ENCODE data around the gene GP5. TPM values are rescaled to one million over a fixed set of nuclear protein-coding genes. Genes with fewer than 3 reads are reported as not detected.

Gene GP5
- total RNA-seq, 1 experiment from 2014 or later = not detected

DNA sequence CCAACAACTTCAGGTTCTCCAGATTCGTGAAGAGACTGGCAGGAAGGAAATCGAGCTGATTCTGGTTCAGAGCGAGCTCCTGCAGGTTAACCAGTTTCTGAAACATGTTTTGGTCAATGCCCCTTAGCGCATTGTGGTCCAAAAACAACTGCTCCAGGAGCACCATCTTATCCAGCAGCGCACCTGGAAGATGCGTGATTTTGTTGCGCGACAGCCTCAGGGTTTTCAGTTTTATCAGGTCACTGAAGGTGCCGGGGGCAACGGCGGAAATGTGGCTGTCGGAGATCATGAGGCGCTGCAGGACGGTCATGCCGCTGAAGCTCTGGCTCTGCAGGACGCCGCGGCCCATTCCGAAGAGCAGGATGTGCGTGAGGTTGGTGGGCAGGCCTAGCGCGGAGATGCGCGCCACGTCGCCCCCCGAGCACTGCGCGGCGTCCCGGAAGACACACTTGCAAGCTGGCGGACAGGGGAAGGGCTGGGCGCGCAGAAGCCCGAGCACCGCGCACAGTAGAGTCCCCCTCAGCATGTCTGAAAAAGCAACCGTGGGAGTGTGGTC lies 1.2 kb downstream of the GP5 start:
- TF ChIP-seq, protein P1, sequence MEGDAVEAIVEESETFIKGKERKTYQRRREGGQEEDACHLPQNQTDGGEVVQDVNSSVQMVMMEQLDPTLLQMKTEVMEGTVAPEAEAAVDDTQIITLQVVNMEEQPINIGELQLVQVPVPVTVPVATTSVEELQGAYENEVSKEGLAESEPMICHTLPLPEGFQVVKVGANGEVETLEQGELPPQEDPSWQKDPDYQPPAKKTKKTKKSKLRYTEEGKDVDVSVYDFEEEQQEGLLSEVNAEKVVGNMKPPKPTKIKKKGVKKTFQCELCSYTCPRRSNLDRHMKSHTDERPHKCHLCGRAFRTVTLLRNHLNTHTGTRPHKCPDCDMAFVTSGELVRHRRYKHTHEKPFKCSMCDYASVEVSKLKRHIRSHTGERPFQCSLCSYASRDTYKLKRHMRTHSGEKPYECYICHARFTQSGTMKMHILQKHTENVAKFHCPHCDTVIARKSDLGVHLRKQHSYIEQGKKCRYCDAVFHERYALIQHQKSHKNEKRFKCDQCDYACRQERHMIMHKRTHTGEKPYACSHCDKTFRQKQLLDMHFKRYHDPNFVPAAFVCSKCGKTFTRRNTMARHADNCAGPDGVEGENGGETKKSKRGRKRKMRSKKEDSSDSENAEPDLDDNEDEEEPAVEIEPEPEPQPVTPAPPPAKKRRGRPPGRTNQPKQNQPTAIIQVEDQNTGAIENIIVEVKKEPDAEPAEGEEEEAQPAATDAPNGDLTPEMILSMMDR (conservative IDR thresholded peaks at IDR 0.05) = no peak
- no peak overlapping the region for H4K8ac ChIP-seq (replicated peaks; ENCODE audit: insufficient read length, low read depth, low read length)
- no peak overlapping the region for H3K9ac ChIP-seq (ENCODE audit: extremely low read depth, insufficient read length, low read length)
- H2AFZ ChIP-seq (ENCODE audit: low read length) = no peak overlapping the region
- H3K79me2 ChIP-seq (ENCODE audit: insufficient read depth, low read length) = no peaks in the 10 kb centered on the region
- H3K27ac Mint-ChIP-seq = no peak overlapping the region
- no peak overlapping the region for H3K4ac ChIP-seq (ENCODE audit: low read depth, low read length)
- H2BK12ac ChIP-seq (ENCODE audit: insufficient read length, low read depth, low read length) = no peak overlapping the region
- H3K9me3 ChIP-seq (ENCODE audit: control insufficient read depth, low read depth, low read length) = no peaks in the 10 kb centered on the region
- no peak overlapping the region for H3T11ph ChIP-seq (ENCODE audit: low read length)
- H3K18ac ChIP-seq (ENCODE audit: insufficient read length, low read depth, low read length) = no peak overlapping the region
- no peak overlapping the region for H2BK120ac ChIP-seq (ENCODE audit: low read depth, low read length, poor library complexity, severe bottlenecking)
- no peak overlapping the region for H3K56ac ChIP-seq (ENCODE audit: insufficient read length, low read depth, low read length)
- DNase-seq = peak; percentile 66
- H3K4me3 Mint-ChIP-seq = no peak overlapping the region; a peak in 1 of 5 replicates
- no peaks in the 10 kb centered on the region for H3K36me3 Mint-ChIP-seq (ENCODE audit: insufficient read depth in 1 of 3, low read depth in 3 of 3)
- no peaks in the 10 kb centered on the region for H4K20me1 ChIP-seq (ENCODE audit: control insufficient read depth, insufficient read depth, insufficient read length)
- H3K27ac ChIP-seq (ENCODE audit: insufficient read length, low read depth, low read length) = no peak overlapping the region
- H2BK5ac ChIP-seq (ENCODE audit: insufficient read length, low read length) = no peak overlapping the region
- H2BK20ac ChIP-seq (ENCODE audit: low read depth, low read length, poor library complexity, severe bottlenecking) = no peak overlapping the region
- H4K5ac ChIP-seq (ENCODE audit: insufficient read length, low read depth, low read length) = no peak overlapping the region
- H2AK5ac ChIP-seq (ENCODE audit: insufficient read length, low read length) = no peak overlapping the region
- peak overlapping the region; percentile 25; the same call in 1 of the 2 replicates for H3K14ac ChIP-seq (ENCODE audit: insufficient read depth, low read length)
- no peak overlapping the region for H4K91ac ChIP-seq (ENCODE audit: insufficient read length, low read depth, low read length)
- no peaks in the 10 kb centered on the region for H3K79me1 ChIP-seq (ENCODE audit: insufficient read depth, low read depth, low read length, poor library complexity, severe bottlenecking)
- peak overlapping the region; percentile 62 for H3K4me2 ChIP-seq (ENCODE audit: insufficient read depth, insufficient read length, low read length)
- no peak overlapping the region for H3K23ac ChIP-seq (ENCODE audit: insufficient read length, low read depth, low read length)
- H3K4me1 ChIP-seq (ENCODE audit: insufficient read depth, low read length) = peaks cover 2% of the 10 kb centered on the region; the same call in 1 of the 2 replicates
- H3K4me1 Mint-ChIP-seq = peaks cover 8 to 25% of the 10 kb centered on the region in 2 experiments
- no peak overlapping the region for H2BK15ac ChIP-seq (ENCODE audit: low read depth, low read length)
- H3K27me3 ChIP-seq (ENCODE audit: insufficient read depth, low read length) = peaks cover 16% of the 10 kb centered on the region; the same call in 1 of the 2 replicates
- peaks cover 11% of the 10 kb centered on the region for H3K23me2 ChIP-seq (ENCODE audit: insufficient read length, low read depth, low read length, poor library complexity, severe bottlenecking)
- WGBS (ENCODE audit: extremely low coverage, insufficient read length, low lambda C conversion rate) = no CpG with 5 or more reads among the region's 38 CpGs
- H3K9me3 Mint-ChIP-seq = no peaks in the 10 kb centered on the region; a peak in 1 of 5 replicates
- peaks cover 2% of the 10 kb centered on the region; the same call in 1 of the 2 replicates for H3K27me3 Mint-ChIP-seq (ENCODE audit: low read depth)

Data from H9 (cell line).